HG03571 (cell line): Measurements from ENCODE around the gene ADCY9.

Experiments
- ATAC-seq: cut with Tn5 transposase; IDR thresholded peaks from one replicate; pipeline ENCODE4 v1.9.1; 2021; ENCODE audit not compliant: unreplicated experiment

The ADCY9 gene

GRCh38 chr16:4008116-4008515 lies 108.1 kb downstream of the ADCY9 start:
- no peak for ATAC-seq

- ATAC-seq: no peak
These were observed 109.7 kb downstream of the ADCY9 start for GRCh38 chr16:4006397-4006999.

GRCh38 chr16:4005731-4006130 lies 110.5 kb downstream of the ADCY9 start:
- no peak for ATAC-seq

- no peak for ATAC-seq
These were observed 111.0 kb downstream of the ADCY9 start for GRCh38 chr16:4005281-4005680.

- no peak for ATAC-seq
These were observed 112.0 kb downstream of the ADCY9 start for GRCh38 chr16:4004206-4004605.

GRCh38 chr16:4003576-4003975 lies 112.7 kb downstream of the ADCY9 start:
- no peak for ATAC-seq

GRCh38 chr16:4003166-4003565 lies 113.1 kb downstream of the ADCY9 start:
- ATAC-seq: no peak

GRCh38 chr16:4002121-4002520 lies 114.1 kb downstream of the ADCY9 start:
- ATAC-seq: no peak

- ATAC-seq: no peak
These were observed 116.5 kb downstream of the ADCY9 start for GRCh38 chr16:3999479-4000325.

GRCh38 chr16:3998793-3999478 lies 117.3 kb downstream of the ADCY9 start:
- ATAC-seq: no peak

- no peak for ATAC-seq
These were observed 118.9 kb downstream of the ADCY9 start for GRCh38 chr16:3997231-3997841.

GRCh38 chr16:3995001-3995400 lies 121.2 kb downstream of the ADCY9 start:
- ATAC-seq: no peak

- ATAC-seq: no peak
These were observed 123.0 kb downstream of the ADCY9 start for GRCh38 chr16:3993052-3993785.

GRCh38 chr16:3992297-3993051 lies 123.8 kb downstream of the ADCY9 start:
- no peak for ATAC-seq

GRCh38 chr16:3988824-3989223 lies 127.4 kb downstream of the ADCY9 start:
- no peak for ATAC-seq

GRCh38 chr16:3988011-3988410 lies 128.2 kb downstream of the ADCY9 start:
- ATAC-seq: no peak

- ATAC-seq: no peak
These were observed 129.0 kb downstream of the ADCY9 start for GRCh38 chr16:3987231-3987630.

GRCh38 chr16:3986235-3986544 lies 130.1 kb downstream of the ADCY9 start:
- ATAC-seq: no peak

GRCh38 chr16:3984111-3985060 lies 131.9 kb downstream of the ADCY9 start:
- no peak for ATAC-seq
